CD4-positive, alpha-beta T cell treated with Interleukin-12 subunit alpha and Interleukin-12 subunit beta, for 1 hour (primary cell): ENCODE results near the gene VPS39.

Experiments used
- DNase-seq: peaks from one replicate; pipeline ENCODE4 v3.0.0-alpha.2; 2020

The VPS39 gene

GRCh38 chr15:42128476-42128875 is 79.6 kb downstream of the VPS39 start:
- DNase-seq, result no peak

- no peak for DNase-seq
Observed at GRCh38 chr15:42123546-42123945, 84.6 kb downstream of the VPS39 start.

- no peak for DNase-seq
Observed at GRCh38 chr15:42121682-42122081, 86.4 kb downstream of the VPS39 start.

GRCh38 chr15:42121021-42121420 is 87.1 kb downstream of the VPS39 start:
- DNase-seq, result no peak

- DNase-seq, result no peak
Observed at GRCh38 chr15:42120285-42120684, 87.8 kb downstream of the VPS39 start.

- DNase-seq, result no peak
Observed at GRCh38 chr15:42119446-42119760, 88.7 kb downstream of the VPS39 start.

GRCh38 chr15:42118650-42119445 is 89.3 kb downstream of the VPS39 start:
- no peak for DNase-seq

GRCh38 chr15:42111924-42112323 is 96.2 kb downstream of the VPS39 start:
- DNase-seq, result no peak

GRCh38 chr15:42110367-42110766 is 97.7 kb downstream of the VPS39 start:
- DNase-seq, result no peak

- no peak for DNase-seq
Observed at GRCh38 chr15:42108806-42109205, 99.3 kb downstream of the VPS39 start.
